GM21529 (cell line): Measurements from ENCODE around the gene KCNJ1.

ENCODE experiments used
- ATAC-seq: cut with Tn5 transposase; IDR thresholded peaks from one replicate; pipeline ENCODE4 v1.9.1; 2021; ENCODE audit not compliant: unreplicated experiment

Gene KCNJ1

GRCh38 chr11:128867277-128867676, at the start of gene KCNJ1:
Gene KCNJ1, minus strand, starts transcription at chr11:128867296. Its CDS starts 27,053 bp downstream, at chr11:128840243.
- ATAC-seq = no peak

GRCh38 chr11:128916681-128917080, 49.6 kb upstream of the KCNJ1 start:
- ATAC-seq = no peak

GRCh38 chr11:128916037-128916572, 49.0 kb upstream of the KCNJ1 start:
- no peak for ATAC-seq

GRCh38 chr11:128915149-128915521, 48.0 kb upstream of the KCNJ1 start:
- ATAC-seq = no peak

DNA sequence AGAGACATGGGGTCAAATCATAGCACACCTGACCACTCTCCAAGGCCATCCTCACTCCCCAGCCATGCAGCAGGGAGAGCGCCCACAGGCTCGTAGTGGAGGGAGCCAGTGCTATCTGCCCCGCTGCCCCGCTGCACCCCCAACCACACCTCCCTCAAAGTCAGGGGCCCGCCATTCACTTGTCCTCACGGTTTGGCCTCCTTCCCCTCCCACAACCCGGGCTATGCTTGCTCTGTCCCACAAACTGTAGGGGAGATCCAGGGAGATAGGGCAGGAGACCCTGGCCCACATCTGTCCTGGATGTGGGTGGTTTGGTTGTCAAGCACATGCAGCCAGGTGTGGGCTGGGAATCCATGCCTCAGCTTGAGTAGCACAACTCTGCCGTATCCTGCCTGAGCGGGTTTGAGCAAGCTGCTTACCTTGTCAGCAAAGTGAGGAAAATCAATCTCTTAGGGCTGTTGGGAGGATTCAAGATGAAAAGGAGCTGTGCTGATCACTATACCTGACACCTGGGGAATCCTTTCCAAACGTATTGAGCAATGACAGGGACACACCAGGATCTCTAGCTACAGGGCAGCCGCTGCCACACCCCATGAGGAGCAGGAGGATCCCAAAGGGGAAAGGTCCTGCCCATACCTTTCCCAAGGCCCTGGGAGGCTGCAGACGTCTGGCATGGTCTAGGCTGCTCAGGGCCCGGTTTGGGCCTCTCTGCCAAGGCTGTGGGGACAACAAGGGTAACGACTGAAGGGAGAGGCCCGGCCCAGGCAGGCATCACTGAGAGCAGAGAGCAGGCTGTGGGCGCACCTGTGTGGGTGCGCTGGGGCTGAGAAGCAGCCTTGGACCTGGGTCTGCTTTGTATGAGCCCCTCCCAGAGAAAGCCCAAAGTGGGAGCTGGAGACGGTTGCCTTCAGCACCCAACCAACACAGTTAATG, 47.4 kb upstream of the KCNJ1 start:
- no peak for ATAC-seq

GRCh38 chr11:128913806-128914205, 46.7 kb upstream of the KCNJ1 start:
- ATAC-seq = no peak

GRCh38 chr11:128911701-128912100, 44.6 kb upstream of the KCNJ1 start:
- no peak for ATAC-seq

GRCh38 chr11:128911239-128911638, 44.1 kb upstream of the KCNJ1 start:
- no peak for ATAC-seq

- ATAC-seq = no peak
These were observed 43.5 kb upstream of the KCNJ1 start for GRCh38 chr11:128910576-128910975.

DNA sequence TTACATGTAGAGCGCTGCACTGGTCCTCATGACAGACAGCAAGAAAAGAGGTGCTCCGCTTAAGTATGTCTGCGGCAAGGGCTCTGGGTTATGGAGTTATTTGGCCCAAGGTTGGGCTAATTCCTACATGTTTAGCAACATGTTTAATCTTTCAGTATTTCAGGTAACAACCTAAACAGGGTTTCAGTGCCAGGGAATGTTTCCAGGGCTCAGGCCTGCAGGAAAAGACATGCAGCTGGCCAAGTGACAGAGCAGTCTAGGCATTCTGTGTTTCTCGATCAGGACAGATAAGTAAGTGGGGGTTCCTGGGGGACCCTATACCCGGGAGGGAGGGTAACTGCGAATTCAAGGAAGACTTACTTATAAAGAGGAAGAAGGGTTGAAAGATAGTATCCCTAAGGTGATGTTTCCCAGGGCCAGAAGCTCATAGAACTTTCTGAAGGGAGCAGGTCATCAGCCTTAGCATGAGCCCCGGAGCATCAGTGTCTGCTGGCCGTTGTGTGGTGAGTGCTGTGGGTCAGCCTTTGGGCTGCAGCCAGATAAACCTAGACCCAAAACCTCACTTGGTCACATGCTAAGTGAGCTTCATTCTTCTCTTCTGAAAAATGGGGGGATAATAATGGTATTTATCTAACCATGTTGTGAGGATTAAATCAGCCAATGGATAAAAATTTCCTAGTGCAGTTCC, 42.5 kb upstream of the KCNJ1 start:
- ATAC-seq = no peak

- no peak for ATAC-seq
These were observed 41.5 kb upstream of the KCNJ1 start for GRCh38 chr11:128908391-128909246.

DNA sequence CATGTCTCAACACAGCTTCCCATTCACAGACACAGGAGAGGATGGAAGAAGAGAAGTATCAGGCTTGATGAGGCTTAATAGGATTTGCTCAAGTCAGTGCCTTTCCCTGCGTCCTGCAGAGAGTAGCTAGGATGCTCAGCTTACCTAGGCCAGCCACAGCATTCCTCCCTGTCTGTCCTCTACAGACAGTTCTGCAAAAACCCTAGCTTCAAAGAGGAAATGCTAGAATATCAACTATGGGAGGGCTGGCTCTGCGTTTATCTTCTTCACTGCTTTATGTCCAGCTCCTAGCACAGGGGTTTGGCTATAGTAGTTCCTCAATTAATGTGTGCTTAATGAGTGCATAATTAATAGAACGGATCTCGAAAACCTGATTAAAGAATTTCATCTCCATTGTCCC, 40.5 kb upstream of the KCNJ1 start:
- no peak for ATAC-seq

DNA sequence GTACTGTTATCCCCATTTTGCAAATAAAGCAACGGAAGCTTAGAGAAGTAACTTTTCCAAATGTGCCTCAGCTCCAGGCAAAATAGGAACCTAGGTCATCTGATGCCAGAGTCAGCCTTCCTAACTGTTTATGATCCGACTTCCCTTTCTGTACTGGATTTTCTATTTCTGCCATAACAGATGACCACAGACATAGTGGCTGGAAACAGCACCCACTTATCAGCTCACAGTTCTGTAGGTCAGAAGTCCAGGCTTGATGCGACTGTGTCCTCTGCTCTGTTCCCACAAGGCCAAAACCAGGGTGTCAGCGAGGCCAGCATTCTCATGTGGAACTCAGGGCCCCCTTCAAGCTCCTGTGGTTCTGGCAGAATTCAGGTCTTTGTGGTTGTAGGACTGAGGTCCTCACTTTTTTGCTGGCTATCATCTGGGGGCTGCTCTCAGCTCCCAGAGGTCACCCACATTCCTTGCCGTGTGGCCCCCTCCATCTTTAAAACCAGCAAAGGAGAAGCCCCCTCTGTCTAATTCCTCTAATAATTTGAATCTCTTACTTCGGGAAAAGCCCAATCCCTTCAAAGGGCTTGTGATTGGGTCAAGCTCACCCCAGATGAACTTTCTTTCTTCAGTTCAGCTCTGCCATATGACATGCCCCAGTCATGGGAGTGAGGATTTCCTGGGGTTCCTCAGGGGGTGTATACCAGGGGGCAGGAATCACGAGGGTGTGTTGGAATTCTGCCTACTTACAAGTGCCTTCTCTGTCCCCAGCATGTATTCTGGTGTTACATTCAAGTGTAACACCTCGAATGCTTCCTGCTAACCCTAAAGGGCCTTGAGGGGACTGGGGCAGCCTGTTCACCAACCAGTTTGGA, 39.3 kb upstream of the KCNJ1 start:
- no peak for ATAC-seq

- ATAC-seq = peak; percentile 44
These were observed 38.5 kb upstream of the KCNJ1 start for GRCh38 chr11:128905345-128906184.

- ATAC-seq = peak; percentile 47
These were observed 37.7 kb upstream of the KCNJ1 start for GRCh38 chr11:128904656-128905344.

- no peak for ATAC-seq
These were observed 37.2 kb upstream of the KCNJ1 start for GRCh38 chr11:128904303-128904655.

DNA sequence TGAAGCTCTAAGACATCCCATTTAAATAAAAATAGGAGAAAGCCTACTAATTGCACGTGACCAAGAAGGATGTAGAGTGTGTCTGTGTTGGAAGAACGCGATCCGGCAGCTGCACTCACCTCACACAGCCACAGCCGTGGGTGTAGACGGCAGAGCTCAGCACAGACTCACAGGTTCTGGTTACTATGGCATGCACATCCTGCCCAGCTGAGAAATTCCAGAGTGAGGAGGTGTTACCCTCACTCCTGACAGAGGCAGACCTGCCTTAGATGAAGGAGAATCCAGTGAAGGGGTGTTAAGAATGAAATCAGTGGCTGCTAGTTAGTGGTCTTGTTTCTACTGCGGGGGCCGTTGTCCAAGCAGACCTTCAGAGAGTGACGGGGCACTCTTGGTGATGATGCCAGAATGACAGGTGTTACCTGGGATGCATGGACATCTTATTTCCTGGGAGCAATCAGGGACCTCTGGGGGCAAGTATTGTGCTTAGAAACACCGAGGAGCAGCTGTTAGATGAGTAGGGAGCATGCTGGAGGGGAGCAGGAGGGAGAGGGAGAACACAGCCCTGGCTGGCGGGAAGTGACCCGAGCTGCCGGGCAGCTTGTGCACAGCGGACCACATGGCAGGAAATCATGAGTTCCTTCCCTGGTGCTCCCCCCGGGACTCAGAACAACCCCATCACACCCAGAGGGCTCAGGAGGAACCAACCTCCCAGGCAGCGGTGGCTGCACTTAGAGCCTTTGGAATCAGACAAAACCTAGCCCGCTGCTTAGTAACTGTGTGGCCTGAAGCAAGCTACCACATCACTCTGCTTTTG, 36.4 kb upstream of the KCNJ1 start:
- ATAC-seq = no peak

- no peak for ATAC-seq
These were observed 35.5 kb upstream of the KCNJ1 start for GRCh38 chr11:128902515-128903066.
